Endothelial cell of umbilical vein (primary cell): ENCODE results near the gene MPZ. TPM values are rescaled to one million over a fixed set of nuclear protein-coding genes. Genes with fewer than 3 reads are reported as not detected.

ENCODE experiments used
- BruUV-seq: library from RNA; stranded (reverse); fragments of 400-500 nt; replicated peaks from 2 replicates; lab custom pipeline; 2021; lab: Mats Ljungman, UMichigan
- CTCF ChIA-PET: fragments of 300-600, 350-600 bp; sonication (Branson Sonifier 250); formaldehyde crosslinking; loops from one replicate; lab custom pipeline; 2021; ENCODE audit warnings: antibody characterized with exemption, inconsistent platforms; lab: Charles Lee
- POLR2A ChIA-PET: fragments of 300-600, 350-600 bp; sonication (Branson Sonifier 250); formaldehyde crosslinking; loops from one replicate; lab custom pipeline; 2021; ENCODE audit warnings: antibody characterized with exemption, inconsistent platforms; lab: Charles Lee
- DNase-seq: peaks from one replicate; pipeline ENCODE4 v3.0.0-alpha.2; 2011; ENCODE audit warnings: low read depth, low spot score
- FAIRE-seq: peaks from 2 replicates; lab custom pipeline; 2011; peaks lifted over from hg19 to GRCh38; lab: Jason Lieb, UNC
- H2AFZ ChIP-seq: 2 replicates; pipeline ENCODE4 v1.6.0; 2012; ENCODE audit warnings: low read depth, low read length, control low read depth, inconsistent platforms
- H3K27ac ChIP-seq: 2 replicates; pipeline ENCODE4 v1.5.1; 2011; ENCODE audit warnings: low read depth, mild to moderate bottlenecking, control low read depth, low read length, moderate library complexity; ENCODE audit not compliant: insufficient read depth
- H3K27me3 ChIP-seq, 2 experiments: 2 replicates each; pipeline versions ENCODE4 v1.6.0 to v1.6.1; 2011; ENCODE audit warnings: low read length in 2 of 2, mixed read lengths in 1 of 2; ENCODE audit not compliant: control insufficient read depth in 2 of 2, insufficient read depth in 2 of 2
- H3K36me3 ChIP-seq, 2 experiments: 2 replicates in 1 of 2; 3 replicates in 1 of 2; pipeline ENCODE4 v1.5.1; 2011; ENCODE audit warnings: low read length in 2 of 2, mild to moderate bottlenecking in 1 of 2, moderate library complexity in 1 of 2; ENCODE audit not compliant: control insufficient read depth in 2 of 2, insufficient read depth in 2 of 2; ENCODE audit errors: extremely low read depth in 1 of 2
- H3K4me1 ChIP-seq: 3 replicates; pipeline ENCODE4 v1.5.1; 2011; ENCODE audit warnings: mild to moderate bottlenecking, low read length; ENCODE audit not compliant: control insufficient read depth, insufficient read depth; ENCODE audit errors: extremely low read depth
- H3K4me2 ChIP-seq: 2 replicates; pipeline ENCODE4 v1.6.1; 2011; ENCODE audit warnings: low read length, control low read depth, mixed read lengths; ENCODE audit not compliant: insufficient read depth
- H3K4me3 ChIP-seq, 3 experiments: fragments of 200-600 bp in 1 of 3; sonication (generic), shearing (Covaris generic) in 1 of 3; replicated peaks in 1 of 3; 2 replicates each; pipeline ENCODE4 v1.5.1; 2011 to 2016; ENCODE audit warnings: control low read depth in 3 of 3, low read length in 3 of 3, mild to moderate bottlenecking in 2 of 3, inconsistent platforms in 1 of 3, low read depth in 1 of 3, moderate library complexity in 1 of 3; ENCODE audit not compliant: insufficient read depth in 1 of 3
- H3K79me2 ChIP-seq: 2 replicates; pipeline ENCODE4 v1.6.0; 2012; ENCODE audit warnings: low read length, inconsistent platforms; ENCODE audit not compliant: control insufficient read depth, insufficient read depth
- H3K9ac ChIP-seq: replicated peaks from 2 replicates; pipeline ENCODE3; 2011; ENCODE audit warnings: low read length, control low read depth; ENCODE audit not compliant: insufficient read depth; ENCODE audit errors: extremely low read depth
- H3K9me1 ChIP-seq: replicated peaks from 3 replicates; pipeline ENCODE4 v1.6.0; 2011; ENCODE audit warnings: mild to moderate bottlenecking, low read length; ENCODE audit not compliant: control insufficient read depth, insufficient read depth; ENCODE audit errors: extremely low read depth
- H3K9me3 ChIP-seq: replicated peaks from 2 replicates; pipeline ENCODE4 v1.5.1; 2012; ENCODE audit warnings: low read length, inconsistent platforms; ENCODE audit not compliant: control insufficient read depth, insufficient read depth
- H4K20me1 ChIP-seq: replicated peaks from 2 replicates; pipeline ENCODE3; 2011; ENCODE audit warnings: mild to moderate bottlenecking, low read length; ENCODE audit not compliant: control insufficient read depth, insufficient read depth; ENCODE audit errors: extremely low read depth
- EZH2 ChIP-seq: IDR thresholded peaks from 2 replicates; pipeline ENCODE4 v1.6.1; 2012; ENCODE audit warnings: borderline replicate concordance, low read depth, mild to moderate bottlenecking, moderate library complexity, low read length, inconsistent platforms; ENCODE audit not compliant: severe bottlenecking
- FOS ChIP-seq: IDR thresholded peaks from 2 replicates; pipeline ENCODE4 v1.6.1; 2011; ENCODE audit warnings: mild to moderate bottlenecking, low read length, moderate library complexity, borderline replicate concordance; ENCODE audit not compliant: insufficient read depth
- GATA2 ChIP-seq: IDR thresholded peaks from 2 replicates; pipeline ENCODE4 v1.7.0; 2011; ENCODE audit warnings: low read depth, mild to moderate bottlenecking, moderate library complexity, mixed read lengths, low read length; ENCODE audit not compliant: insufficient read length, insufficient read depth
- JUN ChIP-seq: IDR thresholded peaks from 2 replicates; pipeline ENCODE4 v1.6.1; 2011; ENCODE audit warnings: borderline replicate concordance, low read depth; ENCODE audit not compliant: insufficient read length, insufficient read depth
- MYC ChIP-seq: IDR thresholded peaks from one replicate; pipeline ENCODE4 v1.6.1; 2011; ENCODE audit warnings: mild to moderate bottlenecking, low read depth, low read length
- POLR2A ChIP-seq: IDR thresholded peaks from 2 replicates; pipeline ENCODE4 v1.6.1; 2012; ENCODE audit warnings: low read depth, mild to moderate bottlenecking, control low read depth, low read length
- POLR2AphosphoS5 ChIP-seq: IDR thresholded peaks from 2 replicates; pipeline ENCODE4 v1.6.1; 2012; ENCODE audit warnings: low read depth, mild to moderate bottlenecking, control low read depth, low read length, moderate library complexity; ENCODE audit not compliant: insufficient read depth
- dilution Hi-C: fragments of 300-500 bp; cut with MboI; formaldehyde crosslinking; loops from one replicate; pipeline ENCODE4 v1.15.0; 2019; ENCODE audit warnings: low sequenced_read_pairs; ENCODE audit not compliant: extremely low pct_ligation_motif_present
- intact Hi-C: fragments of 100-400 bp; cut with micrococcal nuclease; formaldehyde crosslinking; loops from one replicate; pipeline ENCODE4 v1.10.0; 2022
- polyA plus RNA-seq, 4 experiments: library from polyadenylated mRNA; depleted of rRNA in 3 of 4; stranded (reverse) in 3 of 4; unstranded in 1 of 4; fragments of >200 nt; gene quantifications; 2 replicates each; pipeline versions ENCODE4 v1.2.1 to v1.2.3, GENCODE V29; 2011 to 2012; ENCODE audit warnings: missing spikeins in 1 of 4
- total RNA-seq: library from RNA; stranded (reverse); gene quantifications from 2 replicates; pipeline ENCODE4 v1.2.3, GENCODE V29; 2021
- TF ChIP-seq, protein P1 (sequence below), 2 donors: IDR thresholded peaks; 1 replicate in 1 of 2; 2 replicates in 1 of 2; pipeline ENCODE4 v1.5.1; 2011; ENCODE audit warnings: low read length in 2 of 2, mild to moderate bottlenecking in 2 of 2, moderate library complexity in 2 of 2, control low read depth in 1 of 2, inconsistent platforms in 1 of 2, low read depth in 1 of 2; ENCODE audit not compliant: insufficient read depth in 1 of 2; ENCODE audit errors: extremely low read depth in 1 of 2
- TF ChIP-seq, protein P2 (sequence below): IDR thresholded peaks from 2 replicates; pipeline ENCODE4 v1.6.1; 2011; ENCODE audit not compliant: insufficient read depth, insufficient read length

The MPZ gene
- total and polyA plus RNA-seq, 2 donors (not counting 3 experiments of a cell fraction or from before 2014, with no cell fraction given), result 2.0 to 7.0 TPM

DNA sequence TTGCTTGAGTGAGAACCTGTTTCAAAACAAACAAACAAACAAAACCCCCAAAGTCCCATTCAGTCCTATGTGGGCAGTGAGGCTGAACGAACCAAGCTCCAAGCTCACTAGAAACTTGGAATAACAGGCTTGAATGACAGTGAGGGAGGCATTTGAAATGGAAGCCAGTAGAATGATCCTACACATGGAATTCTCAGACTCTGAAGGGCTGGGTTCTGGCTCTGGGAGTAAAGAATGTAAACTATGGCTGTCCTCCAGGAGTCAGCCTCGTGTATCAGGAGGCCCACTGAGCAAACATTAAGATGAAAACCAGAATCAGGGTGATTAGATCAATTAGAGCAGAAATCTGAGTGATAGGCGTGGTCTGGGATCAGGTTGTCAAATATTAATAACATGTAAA is 36.4 kb downstream of the MPZ start:
- dilution Hi-C loops, result no loop called here
- no peaks in the 10 kb centered on the region for H3K9me1 ChIP-seq
- H3K4me2 ChIP-seq, result no peak overlapping the region
- no TSS peak for BruUV-seq
- DNase-seq, result no peak
- H3K27me3 ChIP-seq, result peaks cover 8 to 17% of the 10 kb centered on the region in 2 experiments
- TF ChIP-seq, protein P1, sequence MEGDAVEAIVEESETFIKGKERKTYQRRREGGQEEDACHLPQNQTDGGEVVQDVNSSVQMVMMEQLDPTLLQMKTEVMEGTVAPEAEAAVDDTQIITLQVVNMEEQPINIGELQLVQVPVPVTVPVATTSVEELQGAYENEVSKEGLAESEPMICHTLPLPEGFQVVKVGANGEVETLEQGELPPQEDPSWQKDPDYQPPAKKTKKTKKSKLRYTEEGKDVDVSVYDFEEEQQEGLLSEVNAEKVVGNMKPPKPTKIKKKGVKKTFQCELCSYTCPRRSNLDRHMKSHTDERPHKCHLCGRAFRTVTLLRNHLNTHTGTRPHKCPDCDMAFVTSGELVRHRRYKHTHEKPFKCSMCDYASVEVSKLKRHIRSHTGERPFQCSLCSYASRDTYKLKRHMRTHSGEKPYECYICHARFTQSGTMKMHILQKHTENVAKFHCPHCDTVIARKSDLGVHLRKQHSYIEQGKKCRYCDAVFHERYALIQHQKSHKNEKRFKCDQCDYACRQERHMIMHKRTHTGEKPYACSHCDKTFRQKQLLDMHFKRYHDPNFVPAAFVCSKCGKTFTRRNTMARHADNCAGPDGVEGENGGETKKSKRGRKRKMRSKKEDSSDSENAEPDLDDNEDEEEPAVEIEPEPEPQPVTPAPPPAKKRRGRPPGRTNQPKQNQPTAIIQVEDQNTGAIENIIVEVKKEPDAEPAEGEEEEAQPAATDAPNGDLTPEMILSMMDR (IDR thresholded peaks at IDR 0.05; ENCODE audit: extremely low read depth in 1 of 2, insufficient read depth in 1 of 2, low read depth in 1 of 2, low read length in 2 of 2), result no peak
- no peak for TF ChIP-seq POLR2AphosphoS5
- TF ChIP-seq, protein P2, sequence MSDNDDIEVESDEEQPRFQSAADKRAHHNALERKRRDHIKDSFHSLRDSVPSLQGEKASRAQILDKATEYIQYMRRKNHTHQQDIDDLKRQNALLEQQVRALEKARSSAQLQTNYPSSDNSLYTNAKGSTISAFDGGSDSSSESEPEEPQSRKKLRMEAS, result no peak
- no peak for TF ChIP-seq MYC
- no peak for TF ChIP-seq POLR2A
- TF ChIP-seq JUN, result no peak
- no peak for TF ChIP-seq GATA2
- TF ChIP-seq FOS, result no peak
- no peak for TF ChIP-seq EZH2
- no peaks in the 10 kb centered on the region for H4K20me1 ChIP-seq
- ChIA-PET CTCF (interaction anchor here (1.1 to 2.1 kb wide), 4 partner anchors 18 to 109 kb away, joined by 3 to 6 read pairs (median 3); no protein-coding TSS in a partner anchor), POLR2A (no interaction called here)
- no peak overlapping the region for H3K9ac ChIP-seq
- H3K4me1 ChIP-seq, result no peaks in the 10 kb centered on the region
- H3K9me3 ChIP-seq, result no peaks in the 10 kb centered on the region
- H3K27ac ChIP-seq, result no peak overlapping the region
- H2AFZ ChIP-seq, result no peak overlapping the region
- FAIRE-seq, result no peak
- no peaks in the 10 kb centered on the region for H3K36me3 ChIP-seq
- no peaks in the 10 kb centered on the region for H3K79me2 ChIP-seq
- H3K4me3 ChIP-seq, result no peak overlapping the region
- intact Hi-C loops, result no loop called here
